Measurements from ENCODE around the gene APOB. TPM values are rescaled to one million over a fixed set of nuclear protein-coding genes. Genes with fewer than 3 reads are reported as not detected.

Gene APOB
- total RNA-seq, 8 experiments from 2014 or later = under 0.01 to 0.15 (median 0.09) TPM; not detected in 1

GRCh38 chr2:21026479-21027282 is 17.2 kb downstream of the APOB start:
- in situ Hi-C loops (cut with MboI; ENCODE audit: low pct_unique_long_range_greater_than_20kb in 2 of 9, low sequenced_read_pairs in 9 of 9, unreplicated experiment in 9 of 9) = loop anchor here in 1 of 9 experiments (25.0 kb wide), 1 partner anchor 286 kb away; no protein-coding TSS in a partner anchor
- H3K4me1 ChIP-seq (replicated peaks in 1 of 2) = no peaks in the 10 kb centered on the region
- no peak for ATAC-seq (replicated peaks in 6 of 8)
- H3K27ac ChIP-seq = no peak overlapping the region
- H3K4me3 ChIP-seq = no peak overlapping the region

GRCh38 chr2:21025690-21026478 is 18.0 kb downstream of the APOB start:
- Histone ChIP-seq H3K4me3 (no peak overlapping the region), H3K4me1 (replicated peaks in 1 of 2) (no peaks in the 10 kb centered on the region), H3K27ac (no peak overlapping the region)
- ATAC-seq (replicated peaks in 6 of 8) = no peak
- in situ Hi-C loops (cut with MboI; ENCODE audit: low pct_unique_long_range_greater_than_20kb in 2 of 9, low sequenced_read_pairs in 9 of 9, unreplicated experiment in 9 of 9) = loop anchor here in 1 of 9 experiments (25.0 kb wide), 1 partner anchor 286 kb away; no protein-coding TSS in a partner anchor
- WGBS, 10 experiments = 7 to 95% (median 60%) methylated on average over 3 to 10 of the region's 11 CpGs; no CpG with 5 or more reads in 2 of the 10 experiments

- H3K4me3 ChIP-seq = no peak overlapping the region
- WGBS, 10 experiments = 38 to 100% (median 87%) methylated on average over 2 to 6 of the region's 7 CpGs; no CpG with 5 or more reads in 3 of the 10 experiments
- in situ Hi-C loops (cut with MboI; ENCODE audit: low pct_unique_long_range_greater_than_20kb in 2 of 9, low sequenced_read_pairs in 9 of 9, unreplicated experiment in 9 of 9) = loop anchor here in 1 of 9 experiments (25.0 kb wide), 1 partner anchor 287 kb away; no protein-coding TSS in a partner anchor
- no peaks in the 10 kb centered on the region for H3K4me1 ChIP-seq (replicated peaks in 1 of 2)
- H3K27ac ChIP-seq = no peak overlapping the region
- no peak for ATAC-seq (replicated peaks in 6 of 8)
These were observed 19.0 kb downstream of the APOB start for GRCh38 chr2:21024722-21025389.

GRCh38 chr2:21024198-21024597 is 19.7 kb downstream of the APOB start:
- no peak overlapping the region for H3K4me3 ChIP-seq
- ATAC-seq (replicated peaks in 6 of 8) = no peak
- 0 to 94% (median 58%) methylated on average over 1 to 4 of the region's 5 CpGs; no CpG with 5 or more reads in 1 of the 10 experiments for WGBS, 10 experiments
- H3K27ac ChIP-seq = no peak overlapping the region
- in situ Hi-C loops (cut with MboI; ENCODE audit: low pct_unique_long_range_greater_than_20kb in 2 of 9, low sequenced_read_pairs in 9 of 9, unreplicated experiment in 9 of 9) = no loop called here
- no peaks in the 10 kb centered on the region for H3K4me1 ChIP-seq (replicated peaks in 1 of 2)

GRCh38 chr2:21023419-21024181 is 20.3 kb downstream of the APOB start:
- no peaks in the 10 kb centered on the region for H3K4me1 ChIP-seq (replicated peaks in 1 of 2)
- ATAC-seq (replicated peaks in 6 of 8) = no peak
- WGBS, 10 experiments = 0 to 92% (median 60%) methylated on average over 1 to 4 of the region's 4 CpGs; no CpG with 5 or more reads in 1 of the 10 experiments
- no peak overlapping the region for H3K4me3 ChIP-seq
- in situ Hi-C loops (cut with MboI; ENCODE audit: low pct_unique_long_range_greater_than_20kb in 2 of 9, low sequenced_read_pairs in 9 of 9, unreplicated experiment in 9 of 9) = no loop called here
- no peak overlapping the region for H3K27ac ChIP-seq

GRCh38 chr2:21022792-21023367 is 21.0 kb downstream of the APOB start:
- no peak for ATAC-seq (replicated peaks in 6 of 8)
- in situ Hi-C loops (cut with MboI; ENCODE audit: low pct_unique_long_range_greater_than_20kb in 2 of 9, low sequenced_read_pairs in 9 of 9, unreplicated experiment in 9 of 9) = no loop called here
- Histone ChIP-seq H3K4me1 (replicated peaks in 1 of 2) (no peaks in the 10 kb centered on the region), H3K4me3 (no peak overlapping the region), H3K27ac (no peak overlapping the region)
- WGBS, 10 experiments = 21 to 96% (median 72%) methylated on average over 2 to 8 of the region's 8 CpGs; no CpG with 5 or more reads in 2 of the 10 experiments

- H3K4me3 ChIP-seq = no peak overlapping the region
- H3K4me1 ChIP-seq (replicated peaks in 1 of 2) = no peaks in the 10 kb centered on the region
- no peak overlapping the region for H3K27ac ChIP-seq
- in situ Hi-C loops (cut with MboI; ENCODE audit: low pct_unique_long_range_greater_than_20kb in 2 of 9, low sequenced_read_pairs in 9 of 9, unreplicated experiment in 9 of 9) = no loop called here
- 17 to 89% (median 80%) methylated on average over 1 of the region's 1 CpG; no CpG with 5 or more reads in 5 of the 10 experiments for WGBS, 10 experiments
- no peak for ATAC-seq (replicated peaks in 6 of 8)
These were observed 22.4 kb downstream of the APOB start for GRCh38 chr2:21021430-21021829.

GRCh38 chr2:21020668-21021288 is 23.1 kb downstream of the APOB start:
- Histone ChIP-seq H3K27ac (no peak overlapping the region), H3K4me3 (no peak overlapping the region), H3K4me1 (replicated peaks in 1 of 2) (no peaks in the 10 kb centered on the region)
- in situ Hi-C loops (cut with MboI; ENCODE audit: low pct_unique_long_range_greater_than_20kb in 2 of 9, low sequenced_read_pairs in 9 of 9, unreplicated experiment in 9 of 9) = no loop called here
- ATAC-seq (replicated peaks in 6 of 8) = no peak
- WGBS, 10 experiments = 0 to 100% (median 65%) methylated on average over 1 to 2 of the region's 2 CpGs; no CpG with 5 or more reads in 2 of the 10 experiments

- Histone ChIP-seq H3K4me1 (replicated peaks in 1 of 2) (no peaks in the 10 kb centered on the region), H3K27ac (no peak overlapping the region), H3K4me3 (no peak overlapping the region)
- 13 to 100% (median 65%) methylated on average over 1 to 3 of the region's 3 CpGs for WGBS, 10 experiments
- ATAC-seq (replicated peaks in 6 of 8) = no peak
- in situ Hi-C loops (cut with MboI; ENCODE audit: low pct_unique_long_range_greater_than_20kb in 2 of 9, low sequenced_read_pairs in 9 of 9, unreplicated experiment in 9 of 9) = no loop called here
These were observed 23.7 kb downstream of the APOB start for GRCh38 chr2:21020031-21020667.

- H3K4me1 ChIP-seq (replicated peaks in 1 of 2) = no peaks in the 10 kb centered on the region
- 38 to 100% (median 68%) methylated on average over 1 to 6 of the region's 6 CpGs; no CpG with 5 or more reads in 4 of the 10 experiments for WGBS, 10 experiments
- no peak for ATAC-seq (replicated peaks in 6 of 8)
- H3K27ac ChIP-seq = no peak overlapping the region
- in situ Hi-C loops (cut with MboI; ENCODE audit: low pct_unique_long_range_greater_than_20kb in 2 of 9, low sequenced_read_pairs in 9 of 9, unreplicated experiment in 9 of 9) = no loop called here
- no peak overlapping the region for H3K4me3 ChIP-seq
These were observed 24.2 kb downstream of the APOB start for GRCh38 chr2:21019678-21020021.

- Histone ChIP-seq H3K4me3 (no peak overlapping the region), H3K27ac (no peak overlapping the region), H3K4me1 (replicated peaks in 1 of 2) (no peaks in the 10 kb centered on the region)
- WGBS, 10 experiments = 0 to 100% (median 85%) methylated on average over 1 to 2 of the region's 3 CpGs; no CpG with 5 or more reads in 4 of the 10 experiments
- in situ Hi-C loops (cut with MboI; ENCODE audit: low pct_unique_long_range_greater_than_20kb in 2 of 9, low sequenced_read_pairs in 9 of 9, unreplicated experiment in 9 of 9) = no loop called here
- no peak for ATAC-seq (replicated peaks in 6 of 8)
These were observed 24.7 kb downstream of the APOB start for GRCh38 chr2:21019000-21019677.
